GM13976 (cell line): ENCODE results near the gene ADTRP.
A peak's percentile ranks its signal among the peaks of the same experiment; 100 is the strongest.

Source experiments
- DNase-seq: peaks from one replicate; pipeline ENCODE4 v3.0.0; 2012; ENCODE audit warnings: low spot score
- in situ Hi-C: fragments of 300-500 bp; cut with MboI; formaldehyde crosslinking; loops from one replicate; pipeline ENCODE4 v1.12.0; 2022; ENCODE audit warnings: low sequenced_read_pairs, mixed read lengths, inconsistent platforms; ENCODE audit not compliant: unreplicated experiment
- TF ChIP-seq, protein P1 (sequence below): IDR thresholded peaks from 2 replicates; pipeline ENCODE4 v1.5.1; 2012; ENCODE audit warnings: borderline replicate concordance, mild to moderate bottlenecking; ENCODE audit not compliant: insufficient read depth; ENCODE audit errors: extremely low read depth, missing control alignments, control extremely low read depth

Gene ADTRP

DNA sequence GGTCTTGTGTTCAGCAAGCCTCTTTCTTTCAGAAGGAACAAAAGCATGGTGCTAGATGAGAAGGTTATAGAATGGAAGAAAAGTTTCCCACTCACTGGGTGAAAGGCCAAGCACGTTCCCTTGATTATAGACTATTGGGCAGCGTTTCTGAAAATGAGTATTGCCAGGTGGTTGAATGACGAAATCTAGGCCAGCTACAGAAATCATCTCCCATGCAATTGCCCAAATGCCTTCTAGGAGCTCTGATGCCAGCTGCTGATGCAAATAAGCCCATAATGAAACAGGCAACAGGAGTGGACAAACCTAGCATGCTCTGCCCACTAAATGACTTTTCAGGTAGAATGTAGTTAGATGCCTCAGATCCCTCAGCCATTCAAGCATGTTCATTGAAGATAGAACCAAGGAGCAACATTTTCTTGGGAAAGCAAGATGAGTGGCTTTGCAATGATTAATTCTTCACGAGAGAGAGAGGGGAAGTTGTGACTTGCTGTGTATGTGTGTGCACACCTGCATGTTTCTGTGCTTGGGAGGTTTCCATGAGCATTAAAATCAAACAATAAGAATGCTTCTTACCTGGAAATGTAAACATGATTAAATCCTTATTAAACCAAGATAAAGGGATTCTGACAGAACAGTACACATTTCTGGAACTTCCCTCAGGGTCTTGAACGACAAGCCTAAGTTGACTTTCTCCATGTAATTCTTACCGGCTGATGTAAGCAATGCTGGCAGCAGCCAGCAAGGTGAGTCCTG, 43.6 kb downstream of the ADTRP start:
- in situ Hi-C loops = loop anchor here (10.0 kb wide), 1 partner anchor 90 kb away; no protein-coding TSS in a partner anchor
- TF ChIP-seq, protein P1, sequence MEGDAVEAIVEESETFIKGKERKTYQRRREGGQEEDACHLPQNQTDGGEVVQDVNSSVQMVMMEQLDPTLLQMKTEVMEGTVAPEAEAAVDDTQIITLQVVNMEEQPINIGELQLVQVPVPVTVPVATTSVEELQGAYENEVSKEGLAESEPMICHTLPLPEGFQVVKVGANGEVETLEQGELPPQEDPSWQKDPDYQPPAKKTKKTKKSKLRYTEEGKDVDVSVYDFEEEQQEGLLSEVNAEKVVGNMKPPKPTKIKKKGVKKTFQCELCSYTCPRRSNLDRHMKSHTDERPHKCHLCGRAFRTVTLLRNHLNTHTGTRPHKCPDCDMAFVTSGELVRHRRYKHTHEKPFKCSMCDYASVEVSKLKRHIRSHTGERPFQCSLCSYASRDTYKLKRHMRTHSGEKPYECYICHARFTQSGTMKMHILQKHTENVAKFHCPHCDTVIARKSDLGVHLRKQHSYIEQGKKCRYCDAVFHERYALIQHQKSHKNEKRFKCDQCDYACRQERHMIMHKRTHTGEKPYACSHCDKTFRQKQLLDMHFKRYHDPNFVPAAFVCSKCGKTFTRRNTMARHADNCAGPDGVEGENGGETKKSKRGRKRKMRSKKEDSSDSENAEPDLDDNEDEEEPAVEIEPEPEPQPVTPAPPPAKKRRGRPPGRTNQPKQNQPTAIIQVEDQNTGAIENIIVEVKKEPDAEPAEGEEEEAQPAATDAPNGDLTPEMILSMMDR = no peak
- no peak for DNase-seq

DNA sequence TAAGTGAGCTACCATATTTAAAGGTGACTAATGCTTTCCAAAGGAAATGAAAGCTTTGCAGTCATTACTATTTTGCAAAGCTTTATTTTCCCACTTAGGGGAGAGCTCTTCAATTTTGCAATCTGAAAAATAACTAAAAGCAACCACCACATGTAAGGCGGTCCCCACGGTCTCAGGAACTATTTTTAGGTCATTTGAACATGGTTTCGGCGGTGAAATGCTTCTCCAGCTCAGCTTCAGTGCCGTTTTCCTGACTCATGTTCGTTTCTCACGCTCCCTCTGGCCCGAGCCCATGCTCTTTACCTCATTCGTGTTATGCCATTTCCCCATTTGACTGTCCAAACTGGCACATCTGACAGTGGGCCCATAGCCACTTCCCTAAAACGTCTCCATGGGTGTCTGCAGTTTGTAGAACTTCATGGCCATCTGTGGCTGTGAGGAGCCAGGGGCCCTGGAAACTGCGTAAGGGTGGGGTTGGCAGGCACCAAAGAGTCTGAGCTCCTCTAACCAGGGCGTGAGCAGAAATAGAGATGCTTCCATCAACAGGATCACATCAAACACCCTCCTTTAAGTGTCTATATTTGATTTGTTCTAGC, 46.5 kb downstream of the ADTRP start:
- TF ChIP-seq, protein P1 = no peak
- in situ Hi-C loops = loop anchor here (10.0 kb wide), 1 partner anchor 93 kb away; no protein-coding TSS in a partner anchor
- peak; percentile 74 for DNase-seq

DNA sequence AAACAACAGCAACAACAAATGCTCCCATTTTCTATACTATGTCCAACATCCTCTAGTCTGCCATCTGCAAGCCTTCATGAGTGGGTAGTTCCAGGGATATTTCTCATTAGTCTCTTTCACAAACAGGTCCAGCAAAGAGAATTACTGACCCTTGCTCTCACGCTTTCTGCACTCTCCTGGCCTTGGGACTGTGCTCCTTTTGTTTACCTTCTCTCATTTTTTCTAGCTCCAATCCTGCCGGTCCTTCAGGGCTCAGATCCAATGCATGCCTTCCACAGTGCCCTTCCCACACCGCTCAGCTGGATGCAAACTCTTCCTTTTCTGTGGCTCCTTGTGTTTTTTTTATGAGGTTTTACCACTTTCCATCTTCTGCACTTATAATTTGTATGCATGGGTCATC, 47.2 kb downstream of the ADTRP start:
- TF ChIP-seq, protein P1 = no peak
- DNase-seq = no peak
- in situ Hi-C loops = loop anchor here (10.0 kb wide), 1 partner anchor 93 kb away; no protein-coding TSS in a partner anchor

DNA sequence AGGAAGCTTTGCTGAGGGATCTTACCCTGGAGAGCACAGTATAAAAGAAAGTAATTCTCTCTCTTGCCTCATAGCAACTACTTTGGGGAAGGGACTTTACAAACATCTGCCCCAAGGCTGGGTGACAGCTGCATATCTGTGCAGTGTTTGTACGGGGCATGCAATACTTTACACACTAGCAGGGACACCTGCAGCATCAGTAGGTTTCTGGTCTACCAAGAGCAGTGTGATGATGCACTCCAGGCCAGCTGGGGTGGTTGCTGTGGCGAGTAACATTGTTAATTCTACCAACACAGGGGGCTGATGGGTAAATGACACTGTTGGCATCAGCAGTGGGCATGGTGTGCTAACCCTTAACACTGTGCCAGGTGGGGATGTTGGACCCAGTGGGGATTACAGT, 48.0 kb downstream of the ADTRP start:
- in situ Hi-C loops = loop anchor here (10.0 kb wide), 1 partner anchor 94 kb away; no protein-coding TSS in a partner anchor
- DNase-seq = peak; percentile 47
- TF ChIP-seq, protein P1 = no peak

DNA sequence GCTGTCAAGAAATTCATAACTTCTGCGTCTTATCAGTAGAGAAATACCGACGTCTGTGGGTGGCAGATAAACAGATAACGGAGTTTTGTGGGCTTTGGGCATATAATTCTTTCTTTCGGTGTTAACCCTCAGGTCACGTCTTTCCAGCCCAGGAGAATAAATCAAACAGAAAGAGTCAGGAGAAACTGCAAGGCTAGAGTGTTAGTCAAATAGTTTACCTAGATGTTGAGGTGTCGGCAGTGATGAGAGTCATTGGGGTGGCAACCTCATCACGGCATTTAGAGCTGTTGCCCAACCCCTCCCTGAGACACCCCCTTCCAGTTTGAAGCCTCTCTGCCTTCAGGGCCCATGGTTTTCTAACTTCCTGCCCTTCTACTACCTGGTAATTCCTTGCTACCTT, 49.5 kb downstream of the ADTRP start:
- in situ Hi-C loops = no loop called here
- no peak for DNase-seq
- TF ChIP-seq, protein P1 = no peak

DNA sequence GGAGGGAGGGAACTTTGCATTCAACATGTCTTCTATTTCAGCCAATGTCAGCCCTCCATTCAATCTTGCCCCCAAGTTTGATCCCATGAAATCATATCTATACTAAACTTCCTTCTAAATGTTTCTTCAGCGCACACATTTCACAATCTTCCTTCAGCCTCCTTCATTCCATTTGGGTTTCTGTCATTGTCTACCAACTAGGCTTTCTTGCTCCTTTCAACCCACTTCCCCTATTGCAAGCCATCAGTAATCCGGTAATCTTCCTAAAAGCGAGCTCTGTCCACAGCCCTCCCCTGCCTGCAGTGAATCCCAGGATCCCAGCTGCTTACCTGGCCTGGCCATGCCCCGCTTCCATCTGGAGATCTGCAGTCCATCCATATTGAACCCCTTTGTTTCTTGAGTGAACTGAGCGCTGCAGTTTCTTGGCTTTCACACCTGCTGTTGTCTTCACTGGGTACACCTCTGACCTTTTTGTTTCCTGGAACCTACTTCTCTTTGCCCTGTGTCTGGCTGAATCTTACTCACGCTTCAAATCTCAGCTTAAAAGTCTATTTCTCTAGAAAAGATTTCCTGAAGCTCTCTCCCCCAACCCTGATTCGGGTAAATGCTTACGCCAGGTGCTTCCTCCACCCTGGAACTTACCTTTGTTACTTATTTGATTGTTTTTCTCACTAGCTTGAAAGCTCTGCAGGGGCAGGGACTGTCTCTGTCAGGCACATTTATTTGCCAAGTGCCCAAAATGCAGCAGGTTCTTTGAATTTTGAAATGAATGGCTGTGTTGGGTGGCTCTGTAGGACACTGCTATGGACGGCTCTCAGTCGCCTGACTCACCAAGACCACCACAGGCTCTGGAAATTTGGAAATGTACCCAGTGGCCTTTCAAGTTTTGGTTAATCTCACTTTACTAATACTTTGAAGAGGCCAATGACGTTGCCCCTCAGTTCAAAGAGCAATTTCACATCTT, 50.3 kb downstream of the ADTRP start:
- TF ChIP-seq, protein P1 = no peak
- in situ Hi-C loops = no loop called here
- DNase-seq = no peak
